HepG2 (cell line): Measurements from ENCODE around the gene ID3. TPM values are rescaled to one million over a fixed set of nuclear protein-coding genes. Genes with fewer than 3 reads are reported as not detected.

Experiments
- ATAC-seq: fragments of 200-7000 bp; cut with Tn5 transposase; 3 replicates; pipeline ENCODE4 v1.9.1; 2020; ENCODE audit warnings: mild to moderate bottlenecking, moderate library complexity
- BruUV-seq: library from RNA; stranded (reverse); fragments of 400-500 nt; replicated peaks from 2 replicates; lab custom pipeline; 2021; lab: Mats Ljungman, UMichigan
- CTCF ChIA-PET: fragments of 300-600 bp; formaldehyde crosslinking; extraction: SDS; loops from one replicate; lab custom pipeline; 2021; ENCODE audit warnings: low total read pairs, inconsistent platforms, low intra/inter-chr PET ratio; lab: Yijun Ruan, JAX
- POLR2A ChIA-PET: fragments of 350-600 bp; sonication (Branson Sonifier 250); formaldehyde crosslinking; loops from one replicate; lab custom pipeline; 2020; ENCODE audit warnings: antibody characterized with exemption, inconsistent platforms; lab: Yijun Ruan, JAX
- DNase-seq: peaks from one replicate; pipeline ENCODE4 v3.0.0-alpha.2; 2015; ENCODE audit warnings: low spot score
- FAIRE-seq: peaks from 3 replicates; lab custom pipeline; 2011; peaks lifted over from hg19 to GRCh38; lab: Jason Lieb, UNC
- H2AFZ ChIP-seq: one replicate; pipeline ENCODE4 v1.6.1; 2011; ENCODE audit warnings: low read length, inconsistent platforms
- H3K27ac ChIP-seq: fragments of 300-600 bp; 3 replicates; pipeline ENCODE4 v1.8.0; 2011; ENCODE audit warnings: mixed run types, mild to moderate bottlenecking, mixed read lengths, low read length, inconsistent platforms; ENCODE audit not compliant: insufficient read depth; ENCODE audit errors: extremely low read length
- H3K27me3 ChIP-seq, 2 experiments: fragments of 200-600 bp in 1 of 2; 2 replicates in 1 of 2; 3 replicates in 1 of 2; pipeline versions ENCODE4 v1.6.0 to v1.8.0; 2011; ENCODE audit warnings: low read length in 2 of 2, mild to moderate bottlenecking in 2 of 2, moderate library complexity in 2 of 2, inconsistent platforms in 1 of 2; ENCODE audit not compliant: insufficient read depth in 2 of 2, control insufficient read depth in 1 of 2
- H3K36me3 ChIP-seq, 2 experiments: fragments of 200-600 bp in 1 of 2; replicated peaks in 1 of 2; 2 replicates in 1 of 2; 3 replicates in 1 of 2; pipeline versions ENCODE4 v1.5.1 to v1.8.0; 2011; ENCODE audit warnings: low read length in 2 of 2, inconsistent platforms in 1 of 2; ENCODE audit not compliant: insufficient read depth in 2 of 2, control insufficient read depth in 1 of 2
- H3K4me1 ChIP-seq: 2 replicates; pipeline ENCODE4 v1.5.1; 2012; ENCODE audit warnings: low read length, inconsistent platforms; ENCODE audit not compliant: insufficient read depth
- H3K4me2 ChIP-seq: 2 replicates; pipeline ENCODE4 v1.6.0; 2011; ENCODE audit warnings: low read depth, low read length, inconsistent platforms
- H3K4me3 ChIP-seq, 3 experiments: fragments of 200-600 bp in 1 of 3; sonication (generic), shearing (Covaris generic) in 1 of 3; replicated peaks in 1 of 3; 2 replicates each; pipeline ENCODE4 v1.5.1; 2011 to 2016; ENCODE audit warnings: low read length in 3 of 3, inconsistent platforms in 2 of 3, low read depth in 2 of 3, mild to moderate bottlenecking in 2 of 3, control low read depth in 1 of 3, mixed read lengths in 1 of 3; ENCODE audit not compliant: insufficient read depth in 1 of 3
- H3K79me2 ChIP-seq: one replicate; pipeline ENCODE4 v1.6.1; 2011; ENCODE audit warnings: low read length, inconsistent platforms; ENCODE audit not compliant: insufficient read depth
- H3K9ac ChIP-seq: 2 replicates; pipeline ENCODE4 v1.6.0; 2011; ENCODE audit warnings: mild to moderate bottlenecking, low read depth, low read length, inconsistent platforms; ENCODE audit not compliant: insufficient read depth
- H3K9me3 ChIP-seq: 2 replicates; pipeline ENCODE4 v1.5.1; 2012; ENCODE audit warnings: mild to moderate bottlenecking, low read length
- H4K20me1 ChIP-seq: 2 replicates; pipeline ENCODE4 v1.6.0; 2011; ENCODE audit warnings: inconsistent platforms, mild to moderate bottlenecking, low read length, moderate library complexity; ENCODE audit not compliant: insufficient read depth
- ATF2 ChIP-seq: sonication (generic); formaldehyde crosslinking; IDR thresholded peaks from 2 replicates; pipeline ENCODE4 v1.4.0; 2020; ENCODE audit warnings: missing genetic modification reagents
- KLF16 ChIP-seq, 2 experiments: sonication (generic) in 1 of 2; formaldehyde crosslinking in 1 of 2; IDR thresholded peaks; 2 replicates each; pipeline versions ENCODE4 v1.6.1 to v1.8.0; 2016 to 2023; ENCODE audit warnings: missing genetic modification reagents in 2 of 2, missing compliant biosample characterization in 1 of 2
- NFIC ChIP-seq: IDR thresholded peaks from 2 replicates; pipeline ENCODE4 v1.6.1; 2012; ENCODE audit warnings: mild to moderate bottlenecking, low read length, inconsistent platforms
- NONO ChIP-seq, 2 experiments: fragments of 450-650 bp in 1 of 2; sonication (generic) in 1 of 2; formaldehyde crosslinking in 1 of 2; IDR thresholded peaks in 1 of 2; conservative IDR thresholded peaks in 1 of 2; 2 replicates each; pipeline versions ENCODE4 v1.6.1 to v1.8.0; 2017 to 2022; ENCODE audit warnings: mild to moderate bottlenecking in 1 of 2, missing genetic modification reagents in 1 of 2, moderate library complexity in 1 of 2
- PCBP2 ChIP-seq: fragments of 200-400 bp; formaldehyde crosslinking; optimal IDR thresholded peaks from 2 replicates; pipeline ENCODE3; 2018; ENCODE audit warnings: low read length, low read depth; ENCODE audit not compliant: poor library complexity, severe bottlenecking
- RFX3 ChIP-seq: IDR thresholded peaks from 2 replicates; pipeline ENCODE4 v1.6.1; 2016; ENCODE audit warnings: missing biosample characterization, missing genetic modification reagents
- SAP130 ChIP-seq: IDR thresholded peaks from 2 replicates; pipeline ENCODE4 v1.6.1; 2016; ENCODE audit warnings: low read depth
- SSRP1 ChIP-seq: IDR thresholded peaks from 2 replicates; pipeline ENCODE4 v1.6.1; 2016; ENCODE audit warnings: control low read depth
- TRIM24 ChIP-seq: sonication (generic); formaldehyde crosslinking; IDR thresholded peaks from 2 replicates; pipeline ENCODE4 v1.8.0; 2022; ENCODE audit warnings: mild to moderate bottlenecking, missing genetic modification reagents
- ZBTB49 ChIP-seq: sonication (generic); formaldehyde crosslinking; IDR thresholded peaks from 2 replicates; pipeline ENCODE4 v1.4.0; 2020; ENCODE audit warnings: missing genetic modification reagents, borderline replicate concordance
- ZFP36L2 ChIP-seq: sonication (generic); formaldehyde crosslinking; IDR thresholded peaks from 2 replicates; pipeline ENCODE4 v1.4.0; 2020; ENCODE audit warnings: missing genetic modification reagents
- ZNF121 ChIP-seq: sonication (generic); formaldehyde crosslinking; IDR thresholded peaks from 2 replicates; pipeline ENCODE4 v1.5.0; 2020; ENCODE audit warnings: mild to moderate bottlenecking, missing genetic modification reagents
- WGBS: methylation state at CpG from one replicate; pipeline ENCODE4 v1.1.6; 2017; ENCODE audit warnings: low lambda C conversion rate; 5-methylcytosine and 5-hydroxymethylcytosine counted together
- in situ Hi-C: cut with HindIII; loops from 2 replicates; pipeline ENCODE4 v1.10.0; 2017; ENCODE audit warnings: low pct_unique_long_range_greater_than_20kb; ENCODE audit not compliant: extremely low pct_ligation_motif_present
- intact Hi-C: fragments of 100-400 bp; cut with micrococcal nuclease; formaldehyde crosslinking; loops from one replicate; pipeline ENCODE4 v1.10.0; 2022; ENCODE audit not compliant: unreplicated experiment
- polyA plus RNA-seq, 8 experiments: library from polyadenylated mRNA; depleted of rRNA in 3 of 8; stranded (reverse) in 7 of 8; unstranded in 1 of 8; fragments of >200 nt; fragmentation: Illumina TruSeq in 4 of 8; extraction: Trizol in 4 of 8; gene quantifications; 2 replicates each; pipeline versions ENCODE4 v1.2.1 to v1.2.3, GENCODE V29; 2011 to 2016; ENCODE audit warnings: low read depth in 4 of 8, missing spikeins in 1 of 8, mixed read lengths in 1 of 8; ENCODE audit not compliant: insufficient read depth in 1 of 8
- total RNA-seq, 5 experiments: library from RNA; depleted of rRNA; stranded (reverse); fragments of >200 nt; fragmentation: Illumina TruSeq; extraction: Trizol; gene quantifications; 2 replicates each; pipeline ENCODE4 v1.2.3, GENCODE V29; 2016; ENCODE audit warnings: low read depth in 1 of 5
- TF ChIP-seq, protein P1 (sequence below), 2 experiments: sonication (generic) in 1 of 2; formaldehyde crosslinking in 1 of 2; IDR thresholded peaks; 2 replicates each; pipeline versions ENCODE4 v1.6.1 to v1.9.0; 2014 to 2022; ENCODE audit warnings: antibody characterized with exemption in 1 of 2, borderline replicate concordance in 1 of 2, inconsistent platforms in 1 of 2, low read depth in 1 of 2, missing genetic modification reagents in 1 of 2

Gene ID3
- total and polyA plus RNA-seq, 2 of the 13 experiments (the other 11 are each of a cell fraction or from before 2014, with no cell fraction given) = 64.8 to 115 TPM

- CTCF ChIA-PET = no interaction called here
- H3K4me1 ChIP-seq = peaks cover 80% of the 10 kb centered on the region
- peaks cover 20% of the 10 kb centered on the region for H3K79me2 ChIP-seq
- H3K4me3 ChIP-seq = peak overlapping the region in 2 of 3 experiments; percentile 8 to 46; a peak in 1 of 6 replicates
- DNase-seq (peak; percentile 98), ATAC-seq (peak; percentile 79), FAIRE-seq (peak; percentile 88)
- H3K9me3 ChIP-seq = no peaks in the 10 kb centered on the region
- no peaks in the 10 kb centered on the region; a peak in 1 of 5 replicates for H3K27me3 ChIP-seq
- no TSS peak for BruUV-seq
- H3K27ac ChIP-seq = peak overlapping the region; percentile 98
- peak overlapping the region; percentile 82 for H3K9ac ChIP-seq
- no peaks in the 10 kb centered on the region for H3K36me3 ChIP-seq
- H4K20me1 ChIP-seq = peaks cover 9% of the 10 kb centered on the region; the same call in 1 of the 2 replicates
- WGBS = under 1% methylated on average over 18 of the region's 19 CpGs
- intact Hi-C loops = no loop called here
- H2AFZ ChIP-seq = no peak overlapping the region
- POLR2A ChIA-PET = interaction anchor here (0.8 to 1.3 kb wide), 5 partner anchors 15 to 218 kb away, joined by 3 to 7 read pairs (median 3); partner anchors contain the start of gene HNRNPR
- H3K4me2 ChIP-seq = peak overlapping the region; percentile 81
- in situ Hi-C loops = no loop called here
- TF ChIP-seq NFIC (0 out of 2 replicates have a peak, but pooled peaks have one; percentile 32), ZBTB49 (CRISPR knock-in tag) (no peak), SAP130 (CRISPR knock-in tag) (peak; percentile 97), SSRP1 (CRISPR knock-in tag) (no peak), PCBP2 (no peak), KLF16 (CRISPR knock-in tag; IDR thresholded peaks at IDR 0.05) (peak in 1 of 2 experiments; percentile 35; a peak in 1 of 4 replicates), ZFP36L2 (no peak), ATF2 (peak; percentile 83), TRIM24 (CRISPR knock-in tag) (no peak), NONO (IDR thresholded peaks at IDR 0.05) (no peak), NONO (CRISPR knock-in tag; conservative IDR thresholded peaks at IDR 0.05) (peak; percentile 50; the same call in 1 of the 2 replicates), ZNF121 (CRISPR knock-in tag) (peak; percentile 90), RFX3 (CRISPR knock-in tag) (peak; percentile 61)
- TF ChIP-seq, protein P1, sequence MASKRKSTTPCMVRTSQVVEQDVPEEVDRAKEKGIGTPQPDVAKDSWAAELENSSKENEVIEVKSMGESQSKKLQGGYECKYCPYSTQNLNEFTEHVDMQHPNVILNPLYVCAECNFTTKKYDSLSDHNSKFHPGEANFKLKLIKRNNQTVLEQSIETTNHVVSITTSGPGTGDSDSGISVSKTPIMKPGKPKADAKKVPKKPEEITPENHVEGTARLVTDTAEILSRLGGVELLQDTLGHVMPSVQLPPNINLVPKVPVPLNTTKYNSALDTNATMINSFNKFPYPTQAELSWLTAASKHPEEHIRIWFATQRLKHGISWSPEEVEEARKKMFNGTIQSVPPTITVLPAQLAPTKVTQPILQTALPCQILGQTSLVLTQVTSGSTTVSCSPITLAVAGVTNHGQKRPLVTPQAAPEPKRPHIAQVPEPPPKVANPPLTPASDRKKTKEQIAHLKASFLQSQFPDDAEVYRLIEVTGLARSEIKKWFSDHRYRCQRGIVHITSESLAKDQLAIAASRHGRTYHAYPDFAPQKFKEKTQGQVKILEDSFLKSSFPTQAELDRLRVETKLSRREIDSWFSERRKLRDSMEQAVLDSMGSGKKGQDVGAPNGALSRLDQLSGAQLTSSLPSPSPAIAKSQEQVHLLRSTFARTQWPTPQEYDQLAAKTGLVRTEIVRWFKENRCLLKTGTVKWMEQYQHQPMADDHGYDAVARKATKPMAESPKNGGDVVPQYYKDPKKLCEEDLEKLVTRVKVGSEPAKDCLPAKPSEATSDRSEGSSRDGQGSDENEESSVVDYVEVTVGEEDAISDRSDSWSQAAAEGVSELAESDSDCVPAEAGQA (IDR thresholded peaks at IDR 0.05; ENCODE audit: low read depth) = peak; percentile 37; the same call in 1 of the 2 replicates
- TF ChIP-seq, protein P1 (CRISPR knock-in tag; IDR thresholded peaks at IDR 0.05; ENCODE audit: borderline replicate concordance) = no peak; the same call in 1 of the 2 replicates
Observed at GRCh38 chr1:23562137-23562876, 3.0 kb upstream of the ID3 start.
